Neural cell (in vitro differentiated cells): Measurements from ENCODE around the gene RAPGEF2. TPM values are rescaled to one million over a fixed set of nuclear protein-coding genes. Genes with fewer than 3 reads are reported as not detected.

Experiments used
- H2AFZ ChIP-seq: fragments of 200-600, 300-800 bp; sonication (generic), shearing (Covaris generic); 2 replicates; pipeline ENCODE4 v1.6.0; 2014; ENCODE audit warnings: low read depth, mild to moderate bottlenecking, antibody characterized with exemption, low read length, moderate library complexity
- H3F3A ChIP-seq: fragments of 200-600 bp; shearing (Covaris generic); 2 replicates; pipeline ENCODE4 v1.6.1; 2016; ENCODE audit warnings: mild to moderate bottlenecking, moderate library complexity, mixed read lengths, antibody characterized with exemption, low read length; ENCODE audit not compliant: insufficient read depth, poor library complexity, severe bottlenecking
- H3K27ac ChIP-seq: fragments of 200-600, 300-800 bp; sonication (generic), shearing (Covaris generic); 2 replicates; pipeline ENCODE4 v1.5.1; 2014; ENCODE audit warnings: mild to moderate bottlenecking, low read length, moderate library complexity
- H3K27me3 ChIP-seq: fragments of 300-800, 200-600 bp; sonication (generic), shearing (Covaris generic); 2 replicates; pipeline ENCODE4 v1.6.0; 2014; ENCODE audit warnings: mild to moderate bottlenecking, low read depth, low read length, moderate library complexity; ENCODE audit not compliant: insufficient read depth
- H3K36me3 ChIP-seq: fragments of 300-800, 200-600 bp; sonication (generic), shearing (Covaris generic); 2 replicates; pipeline ENCODE4 v1.5.1; 2014; ENCODE audit warnings: mild to moderate bottlenecking, antibody characterized with exemption, low read length, moderate library complexity; ENCODE audit not compliant: insufficient read depth
- H3K4me2 ChIP-seq: fragments of 300-800, 200-600 bp; sonication (generic), shearing (Covaris generic); 2 replicates; pipeline ENCODE4 v1.6.0; 2014; ENCODE audit warnings: mild to moderate bottlenecking, low read length
- H3K4me3 ChIP-seq: fragments of 300-800, 200-600 bp; sonication (generic), shearing (Covaris generic); 2 replicates; pipeline ENCODE4 v1.5.1; 2014; ENCODE audit warnings: mild to moderate bottlenecking, low read length, moderate library complexity
- H3K79me2 ChIP-seq: fragments of 200-600 bp; shearing (Covaris generic); replicated peaks from 2 replicates; pipeline ENCODE4 v1.6.0; 2014; ENCODE audit warnings: mild to moderate bottlenecking, low read length, moderate library complexity; ENCODE audit not compliant: insufficient read depth
- H3K9ac ChIP-seq: fragments of 300-800, 200-600 bp; sonication (generic), shearing (Covaris generic); 2 replicates; pipeline ENCODE4 v1.6.1; 2016; ENCODE audit warnings: mild to moderate bottlenecking, low read length, mixed read lengths
- H3K9me2 ChIP-seq: fragments of 200-600 bp; shearing (Covaris generic); 2 replicates; pipeline ENCODE4 v1.6.1; 2016; ENCODE audit warnings: mild to moderate bottlenecking, low read length, mixed read lengths; ENCODE audit not compliant: insufficient read depth
- H3K9me3 ChIP-seq: fragments of 200-600, 300-800 bp; sonication (generic), shearing (Covaris generic); 2 replicates; pipeline ENCODE4 v1.6.1; 2016; ENCODE audit warnings: mild to moderate bottlenecking, mixed run types, low read length, moderate library complexity, mixed read lengths
- H4K20me1 ChIP-seq: fragments of 200-600 bp; shearing (Covaris generic); 2 replicates; pipeline ENCODE4 v1.6.1; 2016; ENCODE audit warnings: mild to moderate bottlenecking, mixed run types; ENCODE audit not compliant: insufficient read depth
- CTCF ChIP-seq: fragments of 450-650 bp; IDR thresholded peaks from 2 replicates; pipeline ENCODE4 v1.5.1; 2014; ENCODE audit warnings: antibody characterized with exemption, mild to moderate bottlenecking, moderate library complexity; ENCODE audit not compliant: poor library complexity, severe bottlenecking
- EP300 ChIP-seq: fragments of 450-650 bp; conservative IDR thresholded peaks from 2 replicates; pipeline ENCODE4 v1.6.1; 2014; ENCODE audit warnings: antibody characterized with exemption, mild to moderate bottlenecking, moderate library complexity; ENCODE audit not compliant: poor library complexity, severe bottlenecking
- EZH2 ChIP-seq: fragments of 200-600, 300-800 bp; shearing (Covaris generic), sonication (generic); IDR thresholded peaks from 2 replicates; pipeline ENCODE4 v1.6.1; 2014; ENCODE audit warnings: antibody characterized with exemption, low read length, borderline replicate concordance, mild to moderate bottlenecking; ENCODE audit not compliant: insufficient read depth, poor library complexity, severe bottlenecking
- MXI1 ChIP-seq: fragments of 450-650 bp; conservative IDR thresholded peaks from 2 replicates; pipeline ENCODE4 v1.6.1; 2014; ENCODE audit warnings: antibody characterized with exemption, mild to moderate bottlenecking; ENCODE audit not compliant: poor library complexity, severe bottlenecking
- POLR2AphosphoS5 ChIP-seq: IDR thresholded peaks from 2 replicates; pipeline ENCODE4 v1.6.1; 2012
- RAD21 ChIP-seq: fragments of 450-650 bp; conservative IDR thresholded peaks from 2 replicates; pipeline ENCODE4 v1.6.1; 2014; ENCODE audit warnings: antibody characterized with exemption, mild to moderate bottlenecking, moderate library complexity
- SMC3 ChIP-seq: fragments of 450-650 bp; conservative IDR thresholded peaks from 2 replicates; pipeline ENCODE4 v1.6.1; 2014; ENCODE audit warnings: antibody characterized with exemption, mild to moderate bottlenecking, moderate library complexity; ENCODE audit not compliant: poor library complexity
- TAF1 ChIP-seq: IDR thresholded peaks from 2 replicates; pipeline ENCODE4 v1.6.1; 2012; ENCODE audit warnings: low read depth
- polyA plus RNA-seq: library from polyadenylated mRNA; depleted of rRNA; stranded (reverse); fragments of >200 nt; gene quantifications from 2 replicates; pipeline ENCODE4 v1.2.3, GENCODE V29; 2014
- TF ChIP-seq, protein P1 (sequence below): IDR thresholded peaks from 2 replicates; pipeline ENCODE4 v1.6.1; 2012; ENCODE audit warnings: borderline replicate concordance

Gene RAPGEF2
- polyA plus RNA-seq, 1 donor from 2014 or later, result 134 TPM

- H2AFZ ChIP-seq, result no peak overlapping the region
- no peaks in the 10 kb centered on the region for H3K27me3 ChIP-seq
- H3K9me2 ChIP-seq, result no peaks in the 10 kb centered on the region
- peaks cover 4% of the 10 kb centered on the region for H3K9me3 ChIP-seq
- H3K9ac ChIP-seq, result no peak overlapping the region
- H3K4me3 ChIP-seq, result peak overlapping the region; percentile 16
- TF ChIP-seq TAF1, result no peak
- no peak for TF ChIP-seq CTCF
- no peak for TF ChIP-seq POLR2AphosphoS5
- TF ChIP-seq EZH2, result no peak
- TF ChIP-seq, protein P1, sequence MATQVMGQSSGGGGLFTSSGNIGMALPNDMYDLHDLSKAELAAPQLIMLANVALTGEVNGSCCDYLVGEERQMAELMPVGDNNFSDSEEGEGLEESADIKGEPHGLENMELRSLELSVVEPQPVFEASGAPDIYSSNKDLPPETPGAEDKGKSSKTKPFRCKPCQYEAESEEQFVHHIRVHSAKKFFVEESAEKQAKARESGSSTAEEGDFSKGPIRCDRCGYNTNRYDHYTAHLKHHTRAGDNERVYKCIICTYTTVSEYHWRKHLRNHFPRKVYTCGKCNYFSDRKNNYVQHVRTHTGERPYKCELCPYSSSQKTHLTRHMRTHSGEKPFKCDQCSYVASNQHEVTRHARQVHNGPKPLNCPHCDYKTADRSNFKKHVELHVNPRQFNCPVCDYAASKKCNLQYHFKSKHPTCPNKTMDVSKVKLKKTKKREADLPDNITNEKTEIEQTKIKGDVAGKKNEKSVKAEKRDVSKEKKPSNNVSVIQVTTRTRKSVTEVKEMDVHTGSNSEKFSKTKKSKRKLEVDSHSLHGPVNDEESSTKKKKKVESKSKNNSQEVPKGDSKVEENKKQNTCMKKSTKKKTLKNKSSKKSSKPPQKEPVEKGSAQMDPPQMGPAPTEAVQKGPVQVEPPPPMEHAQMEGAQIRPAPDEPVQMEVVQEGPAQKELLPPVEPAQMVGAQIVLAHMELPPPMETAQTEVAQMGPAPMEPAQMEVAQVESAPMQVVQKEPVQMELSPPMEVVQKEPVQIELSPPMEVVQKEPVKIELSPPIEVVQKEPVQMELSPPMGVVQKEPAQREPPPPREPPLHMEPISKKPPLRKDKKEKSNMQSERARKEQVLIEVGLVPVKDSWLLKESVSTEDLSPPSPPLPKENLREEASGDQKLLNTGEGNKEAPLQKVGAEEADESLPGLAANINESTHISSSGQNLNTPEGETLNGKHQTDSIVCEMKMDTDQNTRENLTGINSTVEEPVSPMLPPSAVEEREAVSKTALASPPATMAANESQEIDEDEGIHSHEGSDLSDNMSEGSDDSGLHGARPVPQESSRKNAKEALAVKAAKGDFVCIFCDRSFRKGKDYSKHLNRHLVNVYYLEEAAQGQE, result no peak
- no peak for TF ChIP-seq EP300
- no peak for TF ChIP-seq MXI1
- TF ChIP-seq RAD21, result no peak
- TF ChIP-seq SMC3, result no peak
- H4K20me1 ChIP-seq, result no peaks in the 10 kb centered on the region
- H3K79me2 ChIP-seq, result no peaks in the 10 kb centered on the region
- H3K27ac ChIP-seq, result no peak overlapping the region
- peak overlapping the region; percentile 50 for H3K4me2 ChIP-seq
- no peaks in the 10 kb centered on the region for H3K36me3 ChIP-seq
- H3F3A ChIP-seq, result no peaks in the 10 kb centered on the region
These were observed 280.7 kb downstream of the RAPGEF2 start for GRCh38 chr4:159383562-159383931.

DNA sequence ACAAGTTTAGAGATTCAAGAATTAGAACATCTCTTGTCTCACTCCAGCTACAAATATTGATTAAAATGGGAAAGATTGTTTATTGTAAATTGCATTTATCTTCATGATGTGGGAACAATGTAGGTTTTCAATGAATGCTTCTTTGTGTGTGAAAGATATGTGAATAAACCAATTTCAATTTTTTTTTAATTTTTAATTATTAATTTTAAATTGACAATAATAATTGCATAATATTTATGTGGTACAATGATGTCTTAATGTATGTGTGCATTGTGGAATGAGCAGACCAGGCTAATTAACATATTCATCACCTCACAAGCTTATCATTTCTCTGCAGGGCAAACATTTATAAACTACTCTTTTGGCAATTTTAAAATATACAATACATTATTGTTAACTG lies 281.1 kb downstream of the RAPGEF2 start:
- Histone ChIP-seq H3K4me3 (peak overlapping the region; percentile 16), H3K27ac (no peak overlapping the region), H3K9me3 (peaks cover 4% of the 10 kb centered on the region), H3K36me3 (no peaks in the 10 kb centered on the region), H3K27me3 (no peaks in the 10 kb centered on the region), H3K4me2 (peak overlapping the region; percentile 50), H2AFZ (no peak overlapping the region), H3K9me2 (no peaks in the 10 kb centered on the region), H4K20me1 (no peaks in the 10 kb centered on the region), H3K79me2 (no peaks in the 10 kb centered on the region), H3F3A (no peaks in the 10 kb centered on the region), H3K9ac (no peak overlapping the region)
- TF ChIP-seq SMC3, result no peak
- no peak for TF ChIP-seq RAD21
- no peak for TF ChIP-seq TAF1
- TF ChIP-seq MXI1, result no peak
- no peak for TF ChIP-seq POLR2AphosphoS5
- TF ChIP-seq CTCF, result no peak
- TF ChIP-seq EZH2, result no peak
- TF ChIP-seq, protein P1, result no peak
- no peak for TF ChIP-seq EP300
